B cell (primary cell): ENCODE results near the gene PSMD8.

Experiments
- EZH2 ChIP-seq: IDR thresholded peaks from 2 replicates; pipeline ENCODE4 v1.6.1; 2012; ENCODE audit warnings: borderline replicate concordance, low read depth, mild to moderate bottlenecking, moderate library complexity, low read length; ENCODE audit not compliant: insufficient read depth, poor library complexity, severe bottlenecking
- TF ChIP-seq, protein P1 (sequence below): fragments of 200-600 bp; IDR thresholded peaks from one replicate; pipeline ENCODE4 v1.8.0; 2022; ENCODE audit warnings: antibody characterized with exemption, mild to moderate bottlenecking

DNA sequence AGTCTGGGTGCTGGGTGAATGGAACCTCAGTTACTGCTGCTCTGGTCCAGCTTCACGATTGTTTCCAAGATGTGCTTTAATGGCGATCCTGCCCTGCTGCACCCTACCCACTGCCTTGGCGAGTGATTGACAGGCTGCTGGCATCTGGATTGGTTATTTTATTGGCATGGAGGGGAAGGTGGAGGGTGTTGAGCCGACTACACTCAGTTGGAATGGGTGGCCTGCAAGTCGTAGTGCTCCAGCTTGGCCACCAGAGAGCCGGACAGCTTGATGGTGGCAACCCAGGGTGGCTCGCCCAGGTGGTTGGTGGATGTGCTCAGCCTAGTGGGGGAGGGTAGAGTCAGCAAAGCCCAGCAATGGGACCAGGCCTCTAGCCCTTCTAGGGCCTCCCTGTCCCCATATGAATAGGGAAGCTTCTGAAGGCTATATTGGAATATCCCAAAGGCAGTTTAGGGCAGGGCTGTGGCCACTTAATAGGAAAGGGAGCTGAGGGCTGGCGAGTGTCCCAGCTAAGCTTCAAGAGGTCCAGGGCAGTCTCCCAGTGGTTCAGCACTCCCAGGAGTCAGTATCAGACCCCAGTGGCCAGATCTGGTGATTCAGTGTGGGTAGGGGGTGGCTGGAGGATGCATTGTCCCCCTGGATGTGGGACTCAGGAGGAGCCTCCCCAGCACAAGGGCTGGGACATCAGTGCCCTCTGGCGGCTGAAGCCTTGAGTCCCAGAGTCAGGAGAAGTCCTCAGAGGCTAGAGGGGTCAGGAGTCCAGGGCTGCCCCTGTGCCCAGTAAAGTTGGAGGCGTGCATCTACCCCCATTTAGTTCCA is 10.0 kb downstream of the PSMD8 start:
- TF ChIP-seq, protein P1, sequence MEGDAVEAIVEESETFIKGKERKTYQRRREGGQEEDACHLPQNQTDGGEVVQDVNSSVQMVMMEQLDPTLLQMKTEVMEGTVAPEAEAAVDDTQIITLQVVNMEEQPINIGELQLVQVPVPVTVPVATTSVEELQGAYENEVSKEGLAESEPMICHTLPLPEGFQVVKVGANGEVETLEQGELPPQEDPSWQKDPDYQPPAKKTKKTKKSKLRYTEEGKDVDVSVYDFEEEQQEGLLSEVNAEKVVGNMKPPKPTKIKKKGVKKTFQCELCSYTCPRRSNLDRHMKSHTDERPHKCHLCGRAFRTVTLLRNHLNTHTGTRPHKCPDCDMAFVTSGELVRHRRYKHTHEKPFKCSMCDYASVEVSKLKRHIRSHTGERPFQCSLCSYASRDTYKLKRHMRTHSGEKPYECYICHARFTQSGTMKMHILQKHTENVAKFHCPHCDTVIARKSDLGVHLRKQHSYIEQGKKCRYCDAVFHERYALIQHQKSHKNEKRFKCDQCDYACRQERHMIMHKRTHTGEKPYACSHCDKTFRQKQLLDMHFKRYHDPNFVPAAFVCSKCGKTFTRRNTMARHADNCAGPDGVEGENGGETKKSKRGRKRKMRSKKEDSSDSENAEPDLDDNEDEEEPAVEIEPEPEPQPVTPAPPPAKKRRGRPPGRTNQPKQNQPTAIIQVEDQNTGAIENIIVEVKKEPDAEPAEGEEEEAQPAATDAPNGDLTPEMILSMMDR, result no peak
- no peak for TF ChIP-seq EZH2
